Sigmoid colon (tissue), 3 donors: ENCODE results near the gene FBXL4.

ENCODE experiments used
- CTCF ChIP-seq, 4 experiments: fragments of 450-650 bp in 3 of 4; fragments of 200-600 bp in 1 of 4; IDR thresholded peaks; one replicate each; pipeline ENCODE4 v1.5.1; 2016 to 2019; ENCODE audit warnings: antibody characterized with exemption in 4 of 4, mild to moderate bottlenecking in 3 of 4, moderate library complexity in 2 of 4
- POLR2A ChIP-seq, 2 donors: fragments of 450-650 bp; IDR thresholded peaks; one replicate each; pipeline ENCODE4 v1.6.1; 2016; ENCODE audit warnings: antibody characterized with exemption in 2 of 2, mild to moderate bottlenecking in 2 of 2, moderate library complexity in 2 of 2

GRCh38 chr6:98846021-98846380, 101.7 kb downstream of the FBXL4 start:
- TF ChIP-seq CTCF (IDR thresholded peaks at IDR 0.05) (no peak), POLR2A (IDR thresholded peaks at IDR 0.05) (no peak)
